Activated T-helper 9 cell treated with anti-CD3 and anti-CD28 coated beads, Interleukin-2, amount 50 U/mL, for 16 hours (primary cell): ENCODE results near the gene PAFAH1B2.

Source experiments
- DNase-seq: peaks from one replicate; pipeline ENCODE4 v3.0.0-alpha.2; 2020; ENCODE audit warnings: low read depth

Gene PAFAH1B2

GRCh38 chr11:117188620-117189081 lies 44.6 kb downstream of the PAFAH1B2 start:
- no peak for DNase-seq

GRCh38 chr11:117189191-117189940 lies 45.3 kb downstream of the PAFAH1B2 start:
- DNase-seq, result no peak

- DNase-seq, result no peak
Measured at GRCh38 chr11:117189941-117190544, 46.0 kb downstream of the PAFAH1B2 start.

- DNase-seq, result no peak
Measured at GRCh38 chr11:117191680-117192400, 47.8 kb downstream of the PAFAH1B2 start.

- no peak for DNase-seq
Measured at GRCh38 chr11:117192401-117192875, 48.4 kb downstream of the PAFAH1B2 start.

- DNase-seq, result no peak
Measured at GRCh38 chr11:117193130-117194020, 49.3 kb downstream of the PAFAH1B2 start.

GRCh38 chr11:117194267-117194666 lies 50.2 kb downstream of the PAFAH1B2 start:
- DNase-seq, result no peak

- no peak for DNase-seq
Measured at GRCh38 chr11:117195258-117195657, 51.2 kb downstream of the PAFAH1B2 start.

GRCh38 chr11:117195761-117196160 lies 51.7 kb downstream of the PAFAH1B2 start:
- no peak for DNase-seq

GRCh38 chr11:117197006-117197405 lies 52.9 kb downstream of the PAFAH1B2 start:
- no peak for DNase-seq

- DNase-seq, result no peak
Measured at GRCh38 chr11:117197516-117198456, 53.7 kb downstream of the PAFAH1B2 start.

GRCh38 chr11:117198613-117199012 lies 54.5 kb downstream of the PAFAH1B2 start:
- DNase-seq, result no peak

- DNase-seq, result no peak
Measured at GRCh38 chr11:117199053-117199915, 55.2 kb downstream of the PAFAH1B2 start, which contains the start of gene TAGLN. Gene TAGLN (plus strand): TSS chr11:117199370. CDS start chr11:117203014, 3,644 bp downstream.

GRCh38 chr11:117199916-117200812 lies 56.1 kb downstream of the PAFAH1B2 start:
- no peak for DNase-seq

GRCh38 chr11:117200813-117201657 lies 56.9 kb downstream of the PAFAH1B2 start:
- no peak for DNase-seq

GRCh38 chr11:117201658-117202305 lies 57.7 kb downstream of the PAFAH1B2 start:
- no peak for DNase-seq
